ENCODE data around the gene CCDC150. TPM values are rescaled to one million over a fixed set of nuclear protein-coding genes. Genes with fewer than 3 reads are reported as not detected.
"Not testable (repeated sequence)": the region's sequence is repeated elsewhere in the genome, so short reads cannot be mapped to it uniquely, and the experiment has no call there.

The CCDC150 gene
- total RNA-seq, 1 donor from 2014 or later: 4.4 TPM

DNA sequence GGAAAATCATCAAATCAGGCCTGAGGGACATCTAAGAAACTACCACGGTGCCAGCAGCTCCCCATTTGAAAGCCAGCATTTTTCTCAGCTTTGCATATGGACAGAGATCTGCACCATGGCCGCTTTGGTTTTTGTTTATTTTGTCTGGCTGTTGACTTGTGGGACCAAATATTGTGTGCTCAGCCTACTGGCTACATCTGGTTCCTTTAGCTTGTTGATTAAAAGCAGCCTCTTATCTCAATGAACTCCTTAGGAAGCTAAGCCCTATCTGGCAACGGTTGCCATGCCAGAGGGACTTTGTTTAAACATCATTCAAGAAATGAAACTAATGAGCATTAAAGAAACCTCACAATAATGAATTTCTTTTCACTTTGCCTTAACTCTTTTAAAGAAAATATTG, 32.4 kb upstream of the CCDC150 start:
- Histone ChIP-seq H3K9ac (ENCODE audit: low read length) (no peak overlapping the region), H3K27me3 (ENCODE audit: insufficient read depth, low read length) (no peaks in the 10 kb centered on the region), H3K4me2 (ENCODE audit: low read length) (no peak overlapping the region), H4K20me1 (ENCODE audit: insufficient read depth, low read length) (no peaks in the 10 kb centered on the region), H3K4me1 (ENCODE audit: insufficient read depth, low read length) (peaks cover under 1% of the 10 kb centered on the region), H3K79me2 (ENCODE audit: insufficient read depth, low read length) (no peaks in the 10 kb centered on the region), H3K9me3 (ENCODE audit: insufficient read depth, low read depth, low read length) (no peaks in the 10 kb centered on the region), H3K27ac (ENCODE audit: low read depth, low read length) (no peak overlapping the region), H2AFZ (ENCODE audit: low read depth, low read length) (no peak overlapping the region), H3K4me3 (ENCODE audit: insufficient read depth, low read depth, low read length) (no peak overlapping the region), H3K36me3 (ENCODE audit: insufficient read depth, low read length) (no peaks in the 10 kb centered on the region)
- no peak for DNase-seq (ENCODE audit: low read depth)
- Mint-ChIP-seq H3K9me3 (ENCODE audit: unreplicated experiment) (no peaks in the 10 kb centered on the region), H3K36me3 (ENCODE audit: low read depth, unreplicated experiment) (no peaks in the 10 kb centered on the region), H3K4me3 (ENCODE audit: unreplicated experiment) (no peak overlapping the region), H3K4me1 (ENCODE audit: low read depth, unreplicated experiment) (peaks cover 2% of the 10 kb centered on the region), H3K27me3 (ENCODE audit: low read depth, unreplicated experiment) (no peaks in the 10 kb centered on the region), H3K27ac (ENCODE audit: unreplicated experiment) (no peak overlapping the region)
- no peak for FAIRE-seq
- TF ChIP-seq EZH2 (IDR thresholded peaks at IDR 0.05; ENCODE audit: insufficient read depth, low read length): no peak

DNA sequence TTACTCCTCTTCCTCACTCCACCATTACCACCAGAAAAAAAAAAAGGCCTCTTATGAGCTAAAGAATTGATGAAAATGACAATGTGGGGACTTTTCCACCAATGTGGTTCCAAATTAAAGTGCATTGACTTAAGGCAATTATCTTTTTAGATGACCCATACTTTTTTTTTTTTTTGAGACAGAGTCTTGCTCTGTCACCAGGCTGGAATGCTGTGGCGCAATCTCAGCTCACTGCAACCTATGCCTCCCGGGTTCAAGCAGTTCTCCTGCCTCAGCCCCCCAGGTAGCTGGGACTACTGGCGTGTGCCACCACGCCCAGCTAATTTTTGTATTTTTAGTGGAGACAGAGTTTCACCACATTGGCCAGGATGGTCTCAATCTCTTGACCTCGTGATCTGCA, 31.6 kb upstream of the CCDC150 start:
- H3K4me1 ChIP-seq (ENCODE audit: insufficient read depth, low read length); H3K4me1 Mint-ChIP-seq (ENCODE audit: low read depth, unreplicated experiment); H3K27me3 ChIP-seq (ENCODE audit: insufficient read depth, low read length); H3K36me3 Mint-ChIP-seq (ENCODE audit: low read depth, unreplicated experiment); H4K20me1 ChIP-seq (ENCODE audit: insufficient read depth, low read length); H3K27ac ChIP-seq (ENCODE audit: low read depth, low read length); H3K9me3 Mint-ChIP-seq (ENCODE audit: unreplicated experiment); FAIRE-seq; H3K4me2 ChIP-seq (ENCODE audit: low read length); H3K27ac Mint-ChIP-seq (ENCODE audit: unreplicated experiment); H3K36me3 ChIP-seq (ENCODE audit: insufficient read depth, low read length); H3K4me3 ChIP-seq (ENCODE audit: insufficient read depth, low read depth, low read length); H3K4me3 Mint-ChIP-seq (ENCODE audit: unreplicated experiment); H2AFZ ChIP-seq (ENCODE audit: low read depth, low read length); H3K9me3 ChIP-seq (ENCODE audit: insufficient read depth, low read depth, low read length); H3K79me2 ChIP-seq (ENCODE audit: insufficient read depth, low read length); H3K27me3 Mint-ChIP-seq (ENCODE audit: low read depth, unreplicated experiment); H3K9ac ChIP-seq (ENCODE audit: low read length): not testable (repeated sequence)
- DNase-seq (ENCODE audit: low read depth): peak; percentile 11

DNA sequence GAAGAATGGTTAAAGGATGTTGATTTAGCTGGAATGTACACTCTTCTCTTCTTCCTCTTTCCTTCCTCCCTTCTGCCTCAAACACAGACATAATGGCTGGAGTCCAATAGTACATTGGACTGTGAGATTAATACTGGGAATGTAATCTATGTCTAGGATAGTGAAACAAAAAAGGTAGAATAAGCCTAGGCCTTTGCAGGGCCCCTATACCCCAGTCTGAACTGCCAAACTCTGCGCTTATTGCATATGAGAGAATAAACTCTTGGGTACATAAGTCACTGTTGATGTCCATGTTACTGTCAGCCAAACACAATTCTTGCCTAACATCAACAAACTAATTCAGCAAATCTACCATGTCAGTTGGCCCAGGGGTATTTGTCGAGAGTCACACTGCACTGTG, 29.7 kb upstream of the CCDC150 start:
- Histone ChIP-seq H3K79me2 (ENCODE audit: insufficient read depth, low read length) (no peaks in the 10 kb centered on the region), H4K20me1 (ENCODE audit: insufficient read depth, low read length) (no peaks in the 10 kb centered on the region), H3K27me3 (ENCODE audit: insufficient read depth, low read length) (no peaks in the 10 kb centered on the region), H3K4me2 (ENCODE audit: low read length) (no peak overlapping the region), H3K9ac (ENCODE audit: low read length) (no peak overlapping the region), H3K9me3 (ENCODE audit: insufficient read depth, low read depth, low read length) (no peaks in the 10 kb centered on the region), H2AFZ (ENCODE audit: low read depth, low read length) (no peak overlapping the region), H3K36me3 (ENCODE audit: insufficient read depth, low read length) (no peaks in the 10 kb centered on the region), H3K4me1 (ENCODE audit: insufficient read depth, low read length) (no peaks in the 10 kb centered on the region), H3K4me3 (ENCODE audit: insufficient read depth, low read depth, low read length) (no peak overlapping the region), H3K27ac (ENCODE audit: low read depth, low read length) (no peak overlapping the region)
- Mint-ChIP-seq H3K9me3 (ENCODE audit: unreplicated experiment) (no peaks in the 10 kb centered on the region), H3K4me1 (ENCODE audit: low read depth, unreplicated experiment) (peaks cover 2% of the 10 kb centered on the region), H3K27ac (ENCODE audit: unreplicated experiment) (no peak overlapping the region), H3K27me3 (ENCODE audit: low read depth, unreplicated experiment) (no peaks in the 10 kb centered on the region), H3K36me3 (ENCODE audit: low read depth, unreplicated experiment) (no peaks in the 10 kb centered on the region), H3K4me3 (ENCODE audit: unreplicated experiment) (no peak overlapping the region)
- no peak for TF ChIP-seq EZH2 (IDR thresholded peaks at IDR 0.05; ENCODE audit: insufficient read depth, low read length)
- TF ChIP-seq, protein P1, sequence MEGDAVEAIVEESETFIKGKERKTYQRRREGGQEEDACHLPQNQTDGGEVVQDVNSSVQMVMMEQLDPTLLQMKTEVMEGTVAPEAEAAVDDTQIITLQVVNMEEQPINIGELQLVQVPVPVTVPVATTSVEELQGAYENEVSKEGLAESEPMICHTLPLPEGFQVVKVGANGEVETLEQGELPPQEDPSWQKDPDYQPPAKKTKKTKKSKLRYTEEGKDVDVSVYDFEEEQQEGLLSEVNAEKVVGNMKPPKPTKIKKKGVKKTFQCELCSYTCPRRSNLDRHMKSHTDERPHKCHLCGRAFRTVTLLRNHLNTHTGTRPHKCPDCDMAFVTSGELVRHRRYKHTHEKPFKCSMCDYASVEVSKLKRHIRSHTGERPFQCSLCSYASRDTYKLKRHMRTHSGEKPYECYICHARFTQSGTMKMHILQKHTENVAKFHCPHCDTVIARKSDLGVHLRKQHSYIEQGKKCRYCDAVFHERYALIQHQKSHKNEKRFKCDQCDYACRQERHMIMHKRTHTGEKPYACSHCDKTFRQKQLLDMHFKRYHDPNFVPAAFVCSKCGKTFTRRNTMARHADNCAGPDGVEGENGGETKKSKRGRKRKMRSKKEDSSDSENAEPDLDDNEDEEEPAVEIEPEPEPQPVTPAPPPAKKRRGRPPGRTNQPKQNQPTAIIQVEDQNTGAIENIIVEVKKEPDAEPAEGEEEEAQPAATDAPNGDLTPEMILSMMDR (IDR thresholded peaks at IDR 0.05; ENCODE audit: insufficient read depth, low read depth, low read length): no peak
- DNase-seq (ENCODE audit: low read depth) (no peak), FAIRE-seq (no peak)

DNA sequence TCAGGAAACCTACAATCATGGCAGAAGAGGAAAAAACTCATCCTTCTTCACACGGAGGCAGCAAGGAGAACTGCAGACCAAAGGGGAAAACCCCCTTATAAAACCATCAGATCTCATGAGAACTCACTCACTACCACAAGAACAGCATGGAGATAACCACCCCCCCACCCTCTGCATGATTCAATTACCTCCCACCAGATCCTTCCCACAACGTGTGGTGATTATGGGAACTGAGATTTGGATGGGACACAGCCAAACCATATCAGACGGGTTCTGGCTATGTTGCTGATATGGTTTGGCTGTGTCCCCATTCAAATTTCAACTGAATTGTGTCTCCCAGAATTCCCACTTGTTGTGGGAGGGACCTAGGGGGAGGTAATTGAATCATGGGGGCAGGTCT, 28.7 kb upstream of the CCDC150 start:
- Histone ChIP-seq H3K9me3 (ENCODE audit: insufficient read depth, low read depth, low read length) (no peaks in the 10 kb centered on the region), H3K27me3 (ENCODE audit: insufficient read depth, low read length) (no peaks in the 10 kb centered on the region), H3K9ac (ENCODE audit: low read length) (no peak overlapping the region), H4K20me1 (ENCODE audit: insufficient read depth, low read length) (no peaks in the 10 kb centered on the region), H3K4me2 (ENCODE audit: low read length) (no peak overlapping the region), H3K36me3 (ENCODE audit: insufficient read depth, low read length) (no peaks in the 10 kb centered on the region), H3K4me3 (ENCODE audit: insufficient read depth, low read depth, low read length) (no peak overlapping the region), H2AFZ (ENCODE audit: low read depth, low read length) (no peak overlapping the region), H3K27ac (ENCODE audit: low read depth, low read length) (no peak overlapping the region), H3K4me1 (ENCODE audit: insufficient read depth, low read length) (no peaks in the 10 kb centered on the region), H3K79me2 (ENCODE audit: insufficient read depth, low read length) (no peaks in the 10 kb centered on the region)
- Mint-ChIP-seq H3K36me3 (ENCODE audit: low read depth, unreplicated experiment) (no peaks in the 10 kb centered on the region), H3K27me3 (ENCODE audit: low read depth, unreplicated experiment) (no peaks in the 10 kb centered on the region), H3K9me3 (ENCODE audit: unreplicated experiment) (no peaks in the 10 kb centered on the region), H3K4me1 (ENCODE audit: low read depth, unreplicated experiment) (peaks cover 2% of the 10 kb centered on the region), H3K27ac (ENCODE audit: unreplicated experiment) (no peak overlapping the region), H3K4me3 (ENCODE audit: unreplicated experiment) (no peak overlapping the region)
- TF ChIP-seq, protein P1 (IDR thresholded peaks at IDR 0.05; ENCODE audit: insufficient read depth, low read depth, low read length): no peak
- no peak for TF ChIP-seq EZH2 (IDR thresholded peaks at IDR 0.05; ENCODE audit: insufficient read depth, low read length)
- FAIRE-seq: no peak
- peak; percentile 73 for DNase-seq (ENCODE audit: low read depth)
